HL-60 (cell line): Measurements from ENCODE around the gene LARP7.
"Not testable (repeated sequence)": the region's sequence is repeated elsewhere in the genome, so short reads cannot be mapped to it uniquely, and the experiment has no call there.

ENCODE experiments used
- DNase-seq, 2 experiments: peaks; one replicate each; pipeline ENCODE4 v3.0.0-alpha.2; 2010 to 2020; ENCODE audit warnings: low read depth in 1 of 2, low spot score in 1 of 2
- H3K27ac ChIP-seq: fragments of 250-450 bp; sonication (Bioruptor Pico); replicated peaks from 2 replicates; pipeline ENCODE4 v1.5.1; 2020; ENCODE audit warnings: mild to moderate bottlenecking, moderate library complexity
- H3K27me3 ChIP-seq: fragments of 250-450 bp; sonication (Bioruptor Pico); 2 replicates; pipeline ENCODE4 v1.5.1; 2021; ENCODE audit warnings: mild to moderate bottlenecking, moderate library complexity; ENCODE audit not compliant: insufficient read depth, poor library complexity, severe bottlenecking
- H3K4me3 ChIP-seq: replicated peaks from 2 replicates; pipeline ENCODE4 v1.5.1; 2011; ENCODE audit warnings: mild to moderate bottlenecking, control low read depth, low read length; ENCODE audit not compliant: insufficient read depth
- GABPA ChIP-seq: IDR thresholded peaks from 2 replicates; pipeline ENCODE4 v1.6.1; 2012; ENCODE audit warnings: low read depth
- POLR2AphosphoS5 ChIP-seq: IDR thresholded peaks from 2 replicates; pipeline ENCODE4 v1.6.1; 2012; ENCODE audit warnings: low read depth
- SPI1 ChIP-seq: IDR thresholded peaks from 2 replicates; pipeline ENCODE4 v1.6.1; 2012; ENCODE audit warnings: low read depth, mild to moderate bottlenecking, borderline replicate concordance
- TF ChIP-seq, protein P1 (sequence below): IDR thresholded peaks from 2 replicates; pipeline ENCODE4 v1.6.1; 2012; ENCODE audit warnings: low read depth; ENCODE audit not compliant: insufficient replicate concordance
- TF ChIP-seq, protein P2 (sequence below): IDR thresholded peaks from one replicate; pipeline ENCODE4 v1.5.1; 2011; ENCODE audit warnings: low read length, control low read depth, inconsistent platforms; ENCODE audit not compliant: insufficient read depth

Gene LARP7

DNA sequence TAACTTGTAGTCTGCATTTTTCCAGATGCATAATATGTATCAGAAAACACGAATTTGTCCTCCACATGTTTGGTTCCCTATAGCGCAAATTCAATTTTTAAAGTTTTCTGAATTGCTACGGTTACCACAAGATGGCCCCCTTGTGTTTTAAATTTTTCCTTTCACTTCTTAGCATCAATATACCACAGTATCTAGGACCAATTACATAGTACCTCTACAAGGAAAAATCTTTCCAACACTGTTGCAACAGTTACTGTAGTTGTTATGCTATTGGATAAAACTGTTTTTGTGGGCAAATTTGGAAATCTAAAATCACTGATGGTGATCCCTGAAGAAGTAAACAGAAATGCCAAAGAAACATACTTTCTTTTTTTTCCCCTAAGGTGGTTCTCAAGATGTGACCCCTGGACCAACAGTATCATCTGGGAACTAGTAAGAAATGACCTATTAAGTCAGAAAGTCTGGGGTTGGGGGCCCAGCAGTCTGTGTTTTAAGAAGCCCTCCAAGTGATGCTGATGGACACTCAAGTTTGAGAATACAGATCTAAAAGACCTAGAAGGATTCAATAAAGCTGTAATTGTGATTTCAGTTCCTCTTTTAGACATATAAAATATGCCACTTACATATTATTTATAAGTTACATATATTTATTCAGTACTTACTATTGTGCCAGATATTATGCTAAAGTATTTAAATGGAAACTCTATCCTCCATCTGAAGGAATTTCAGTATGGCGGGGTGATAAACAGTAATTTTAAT is 3.3 kb upstream of the LARP7 start:
- Histone ChIP-seq H3K27me3 (no peaks in the 10 kb centered on the region), H3K27ac (peak overlapping the region; percentile 31), H3K4me3 (no peak overlapping the region)
- DNase-seq, result peak in 1 of 2 experiments; percentile 12
- TF ChIP-seq, protein P1, sequence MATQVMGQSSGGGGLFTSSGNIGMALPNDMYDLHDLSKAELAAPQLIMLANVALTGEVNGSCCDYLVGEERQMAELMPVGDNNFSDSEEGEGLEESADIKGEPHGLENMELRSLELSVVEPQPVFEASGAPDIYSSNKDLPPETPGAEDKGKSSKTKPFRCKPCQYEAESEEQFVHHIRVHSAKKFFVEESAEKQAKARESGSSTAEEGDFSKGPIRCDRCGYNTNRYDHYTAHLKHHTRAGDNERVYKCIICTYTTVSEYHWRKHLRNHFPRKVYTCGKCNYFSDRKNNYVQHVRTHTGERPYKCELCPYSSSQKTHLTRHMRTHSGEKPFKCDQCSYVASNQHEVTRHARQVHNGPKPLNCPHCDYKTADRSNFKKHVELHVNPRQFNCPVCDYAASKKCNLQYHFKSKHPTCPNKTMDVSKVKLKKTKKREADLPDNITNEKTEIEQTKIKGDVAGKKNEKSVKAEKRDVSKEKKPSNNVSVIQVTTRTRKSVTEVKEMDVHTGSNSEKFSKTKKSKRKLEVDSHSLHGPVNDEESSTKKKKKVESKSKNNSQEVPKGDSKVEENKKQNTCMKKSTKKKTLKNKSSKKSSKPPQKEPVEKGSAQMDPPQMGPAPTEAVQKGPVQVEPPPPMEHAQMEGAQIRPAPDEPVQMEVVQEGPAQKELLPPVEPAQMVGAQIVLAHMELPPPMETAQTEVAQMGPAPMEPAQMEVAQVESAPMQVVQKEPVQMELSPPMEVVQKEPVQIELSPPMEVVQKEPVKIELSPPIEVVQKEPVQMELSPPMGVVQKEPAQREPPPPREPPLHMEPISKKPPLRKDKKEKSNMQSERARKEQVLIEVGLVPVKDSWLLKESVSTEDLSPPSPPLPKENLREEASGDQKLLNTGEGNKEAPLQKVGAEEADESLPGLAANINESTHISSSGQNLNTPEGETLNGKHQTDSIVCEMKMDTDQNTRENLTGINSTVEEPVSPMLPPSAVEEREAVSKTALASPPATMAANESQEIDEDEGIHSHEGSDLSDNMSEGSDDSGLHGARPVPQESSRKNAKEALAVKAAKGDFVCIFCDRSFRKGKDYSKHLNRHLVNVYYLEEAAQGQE, result no peak
- TF ChIP-seq GABPA (no peak), POLR2AphosphoS5 (no peak)
- TF ChIP-seq, protein P2, sequence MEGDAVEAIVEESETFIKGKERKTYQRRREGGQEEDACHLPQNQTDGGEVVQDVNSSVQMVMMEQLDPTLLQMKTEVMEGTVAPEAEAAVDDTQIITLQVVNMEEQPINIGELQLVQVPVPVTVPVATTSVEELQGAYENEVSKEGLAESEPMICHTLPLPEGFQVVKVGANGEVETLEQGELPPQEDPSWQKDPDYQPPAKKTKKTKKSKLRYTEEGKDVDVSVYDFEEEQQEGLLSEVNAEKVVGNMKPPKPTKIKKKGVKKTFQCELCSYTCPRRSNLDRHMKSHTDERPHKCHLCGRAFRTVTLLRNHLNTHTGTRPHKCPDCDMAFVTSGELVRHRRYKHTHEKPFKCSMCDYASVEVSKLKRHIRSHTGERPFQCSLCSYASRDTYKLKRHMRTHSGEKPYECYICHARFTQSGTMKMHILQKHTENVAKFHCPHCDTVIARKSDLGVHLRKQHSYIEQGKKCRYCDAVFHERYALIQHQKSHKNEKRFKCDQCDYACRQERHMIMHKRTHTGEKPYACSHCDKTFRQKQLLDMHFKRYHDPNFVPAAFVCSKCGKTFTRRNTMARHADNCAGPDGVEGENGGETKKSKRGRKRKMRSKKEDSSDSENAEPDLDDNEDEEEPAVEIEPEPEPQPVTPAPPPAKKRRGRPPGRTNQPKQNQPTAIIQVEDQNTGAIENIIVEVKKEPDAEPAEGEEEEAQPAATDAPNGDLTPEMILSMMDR, result no peak

DNA sequence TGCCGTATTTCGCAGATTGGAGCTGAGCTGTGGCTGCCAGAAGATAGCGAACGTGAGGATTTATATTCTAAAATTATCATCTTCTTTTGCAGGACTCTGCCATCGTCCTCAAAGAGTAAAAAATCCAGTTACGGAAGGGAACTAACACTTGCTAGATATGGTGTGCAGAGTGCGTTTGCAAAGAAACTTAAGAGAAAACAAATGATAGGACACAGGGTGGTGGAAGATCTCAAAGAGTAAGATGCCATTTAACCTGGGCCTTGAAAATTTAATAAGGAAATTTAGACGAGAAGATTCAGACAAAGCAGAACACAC is 566 bp downstream of the LARP7 start:
- H3K27me3 ChIP-seq, result no peaks in the 10 kb centered on the region
- peak overlapping the region; percentile 92 for H3K27ac ChIP-seq
- DNase-seq, result no peak
- no peak for TF ChIP-seq SPI1
- TF ChIP-seq, protein P1, result no peak
- no peak for TF ChIP-seq GABPA
- no peak for TF ChIP-seq POLR2AphosphoS5
- TF ChIP-seq, protein P2, result no peak
- peak overlapping the region; percentile 99 for H3K4me3 ChIP-seq

DNA sequence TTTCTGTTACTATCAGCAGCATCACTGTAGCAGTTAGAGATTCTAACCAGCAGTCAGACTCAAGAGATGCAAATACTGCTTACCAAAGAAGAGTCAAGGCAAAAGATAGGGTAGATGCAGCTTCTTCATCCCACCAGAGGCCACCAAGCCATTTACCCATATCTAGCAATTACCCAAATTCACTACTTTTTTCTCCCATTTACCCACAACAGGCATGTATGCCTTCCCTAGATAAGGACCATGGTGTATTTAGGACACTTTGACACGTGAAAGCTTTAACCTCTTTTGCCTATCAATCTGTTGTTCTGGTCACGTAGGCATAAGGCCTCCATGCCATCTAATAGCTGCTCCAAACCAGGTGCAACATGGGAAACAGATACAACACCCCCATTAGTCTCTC is 5.6 kb downstream of the LARP7 start:
- TF ChIP-seq, protein P1, result no peak
- TF ChIP-seq, protein P2, result no peak
- TF ChIP-seq GABPA (no peak), SPI1 (no peak), POLR2AphosphoS5 (no peak)
- DNase-seq, result no peak
- Histone ChIP-seq H3K27me3 (no peaks in the 10 kb centered on the region), H3K27ac (no peak overlapping the region), H3K4me3 (no peak overlapping the region)

DNA sequence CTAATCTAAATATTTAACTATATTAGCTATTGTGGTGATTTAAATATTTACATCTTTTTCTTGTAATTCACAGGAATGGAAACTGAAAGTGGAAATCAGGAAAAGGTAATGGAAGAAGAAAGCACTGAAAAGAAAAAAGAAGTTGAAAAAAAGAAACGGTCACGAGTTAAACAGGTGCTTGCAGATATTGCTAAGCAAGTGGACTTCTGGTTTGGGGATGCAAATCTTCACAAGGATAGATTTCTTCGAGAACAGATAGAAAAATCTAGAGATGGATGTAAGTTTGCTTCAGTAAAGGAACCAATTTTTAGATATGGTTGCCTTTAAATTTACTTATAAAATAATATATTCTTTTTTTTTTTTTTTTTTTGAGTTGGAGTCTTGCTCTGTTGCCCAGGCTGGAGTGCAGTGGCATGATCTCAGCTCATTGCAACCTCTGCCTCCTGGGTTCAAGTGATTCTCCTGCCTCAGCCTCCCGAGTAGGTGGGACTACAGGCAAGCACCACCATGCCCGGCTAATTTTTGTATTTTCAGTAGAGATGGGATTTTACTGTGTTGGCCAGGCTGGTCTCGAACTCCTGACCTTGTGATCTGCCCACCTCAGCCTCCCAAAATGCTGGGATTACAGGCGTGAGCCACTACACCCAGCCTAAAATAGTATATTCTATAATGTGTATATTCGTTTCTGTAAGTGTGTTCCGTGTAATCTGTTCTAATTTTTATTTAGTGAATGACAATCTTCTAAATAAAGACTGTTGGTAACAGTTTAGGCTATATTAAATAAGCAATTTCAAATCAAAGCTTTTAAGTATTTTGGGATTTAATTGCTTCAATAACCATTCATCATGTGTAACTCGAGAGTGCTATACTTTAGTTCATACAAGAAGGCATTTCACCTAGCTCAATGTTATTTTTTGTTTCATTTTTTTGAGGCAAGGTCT is 7.9 kb downstream of the LARP7 start:
- DNase-seq, H3K27ac ChIP-seq, H3K27me3 ChIP-seq, H3K4me3 ChIP-seq: not testable (repeated sequence)
